ENCODE data around the gene SMARCAL1.

Gene SMARCAL1

GRCh38 chr2:216428618-216429350, 16.5 kb downstream of the SMARCAL1 start:
- no peak for DNase-seq

GRCh38 chr2:216429428-216429827, 17.1 kb downstream of the SMARCAL1 start:
- DNase-seq, result no peak

DNA sequence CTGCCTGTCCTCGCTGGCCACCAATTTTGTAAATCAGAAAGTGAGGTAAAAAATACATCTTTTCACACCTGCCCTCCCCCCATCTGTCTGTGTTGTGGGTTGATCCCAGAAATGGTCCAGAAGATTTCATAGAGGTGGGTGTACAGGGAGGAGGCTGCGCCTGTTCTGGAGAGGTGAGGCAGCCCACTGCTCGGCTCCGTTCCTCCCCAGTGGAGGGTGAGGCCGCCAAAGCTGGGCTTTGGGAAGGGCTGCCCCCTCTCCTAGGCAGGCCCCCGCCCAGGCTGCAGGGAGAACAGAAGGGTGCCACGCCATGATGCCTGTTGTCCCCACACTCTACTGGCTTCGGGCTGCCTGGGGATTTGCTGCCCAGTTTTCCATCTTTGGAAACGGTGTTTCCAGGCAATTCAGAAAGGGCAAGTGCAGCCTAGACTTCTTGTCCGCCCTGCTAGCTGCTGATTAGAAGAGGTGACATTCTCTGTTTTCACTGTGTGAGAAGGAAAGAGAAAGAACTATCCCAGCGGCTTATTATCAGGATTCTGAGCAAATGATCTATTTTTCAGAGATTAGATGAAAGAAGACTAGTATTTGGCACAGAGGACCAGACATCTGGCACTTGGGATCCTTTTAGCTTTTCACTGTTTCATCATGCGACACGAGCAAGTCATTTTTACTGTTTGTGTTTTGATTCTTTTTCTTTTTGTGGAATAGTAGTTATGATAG, 18.7 kb downstream of the SMARCAL1 start:
- DNase-seq, result no peak

DNA sequence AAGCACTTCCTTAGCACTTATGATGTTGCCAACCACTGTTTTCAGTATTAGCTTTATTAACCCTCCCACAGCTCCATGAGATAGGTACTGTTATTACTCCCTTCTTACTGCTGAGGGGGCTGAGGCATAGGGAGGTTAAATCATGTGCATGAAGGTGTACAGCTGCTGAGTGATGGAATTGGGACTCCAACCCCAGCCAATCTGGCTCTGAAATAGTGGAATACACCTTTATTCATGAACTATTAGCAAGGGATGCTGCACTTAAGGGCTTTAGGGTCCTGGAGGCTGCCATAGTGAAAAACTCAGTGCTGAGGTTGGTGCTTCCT, 19.2 kb downstream of the SMARCAL1 start:
- DNase-seq, result no peak

GRCh38 chr2:216436383-216436782, 24.1 kb downstream of the SMARCAL1 start:
- no peak for DNase-seq

DNA sequence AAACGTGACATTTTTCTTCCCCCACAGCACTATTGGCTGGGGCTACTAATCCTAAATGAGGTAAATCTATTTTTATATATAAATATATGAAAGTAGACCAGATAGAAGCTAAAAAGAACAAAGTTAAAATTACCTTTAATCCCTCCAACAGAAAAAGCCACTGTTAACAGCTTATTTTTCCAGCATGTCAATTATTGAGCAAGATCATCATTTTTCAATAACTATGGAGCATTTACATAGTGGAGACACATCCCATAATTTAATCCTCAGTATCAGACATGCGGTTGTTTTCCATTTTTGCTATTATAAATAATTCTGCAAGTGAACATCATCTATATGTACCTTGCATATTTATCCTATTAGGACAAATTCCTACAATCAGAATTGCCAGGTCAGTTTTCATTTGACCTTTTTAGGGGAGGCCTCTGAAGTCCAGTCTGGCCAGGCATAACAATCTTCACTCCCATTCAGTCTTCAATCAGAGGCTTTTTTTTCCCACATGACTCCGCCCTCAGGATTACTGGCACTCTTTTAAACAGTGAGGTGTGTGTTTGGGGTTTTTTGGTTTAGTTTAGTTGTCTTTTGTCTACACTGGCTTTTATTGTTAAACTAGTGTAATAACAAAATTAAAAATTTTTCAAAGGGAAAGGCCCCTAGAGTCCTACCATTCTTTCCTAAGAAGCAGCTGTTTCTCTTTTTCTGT, 29.2 kb downstream of the SMARCAL1 start:
- no peak for DNase-seq

GRCh38 chr2:216445501-216445900, 33.2 kb downstream of the SMARCAL1 start:
- DNase-seq, result no peak

DNA sequence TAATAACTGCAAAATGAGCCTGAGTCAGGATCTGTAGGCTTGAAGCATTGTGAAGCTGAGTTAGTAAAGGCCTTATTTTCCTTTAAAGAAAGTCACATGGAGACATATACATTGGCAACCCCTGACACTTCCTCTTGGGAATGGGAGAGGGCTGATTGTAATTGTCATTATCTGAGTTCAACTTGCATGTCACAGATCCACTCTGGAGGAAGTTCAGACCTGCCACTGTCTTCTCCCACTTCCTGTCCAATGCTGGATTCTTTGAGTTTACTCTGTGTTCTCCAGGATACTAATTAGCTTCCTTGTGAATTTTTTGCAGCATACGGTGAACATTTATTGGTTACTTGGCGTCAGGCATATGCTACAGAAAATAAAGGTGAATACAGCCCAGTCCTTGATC, 34.1 kb downstream of the SMARCAL1 start:
- no peak for DNase-seq

- no peak for DNase-seq
Measured at GRCh38 chr2:216447293-216447692, 35.0 kb downstream of the SMARCAL1 start.

- no peak for DNase-seq
Measured at GRCh38 chr2:216448829-216449228, 36.5 kb downstream of the SMARCAL1 start.

DNA sequence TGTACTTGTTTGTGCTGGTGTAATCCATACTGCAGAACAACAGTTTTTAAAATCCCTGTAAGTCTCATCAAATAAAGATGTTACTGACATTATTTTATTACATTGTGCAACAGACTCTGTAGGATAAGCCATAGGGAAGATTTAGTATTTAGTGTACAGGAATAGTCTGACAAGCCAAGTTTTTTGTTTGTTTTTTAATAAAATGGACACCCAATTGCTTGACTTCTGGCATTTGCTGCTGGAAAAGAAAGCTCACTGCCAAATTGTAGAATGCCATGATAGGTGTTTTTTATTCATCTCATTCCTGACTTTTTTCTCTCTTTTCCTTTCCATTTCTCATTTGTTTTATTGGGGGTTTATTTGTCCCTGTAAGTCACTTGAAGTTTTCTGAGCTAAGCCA, 38.1 kb downstream of the SMARCAL1 start:
- DNase-seq, result no peak

DNA sequence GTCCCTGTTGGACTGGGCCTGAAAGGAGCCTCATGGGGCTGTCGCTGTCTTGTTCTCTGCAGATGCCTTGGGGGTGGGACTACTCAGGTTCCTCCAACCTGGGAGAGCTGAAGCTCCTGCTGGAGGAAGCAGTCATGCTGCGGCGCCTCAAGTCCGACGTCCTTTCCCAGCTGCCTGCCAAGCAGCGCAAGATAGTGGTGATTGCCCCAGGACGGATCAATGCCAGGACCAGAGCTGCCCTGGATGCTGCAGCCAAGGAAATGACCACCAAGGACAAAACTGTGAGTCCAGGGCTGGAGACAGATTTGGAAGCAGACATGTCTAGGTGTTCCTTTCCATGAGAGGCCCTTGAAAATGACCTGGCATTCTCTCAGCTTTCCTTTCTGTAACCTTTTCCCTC, 38.5 kb downstream of the SMARCAL1 start:
- no peak for DNase-seq

GRCh38 chr2:216453955-216454614, 41.8 kb downstream of the SMARCAL1 start:
- no peak for DNase-seq

DNA sequence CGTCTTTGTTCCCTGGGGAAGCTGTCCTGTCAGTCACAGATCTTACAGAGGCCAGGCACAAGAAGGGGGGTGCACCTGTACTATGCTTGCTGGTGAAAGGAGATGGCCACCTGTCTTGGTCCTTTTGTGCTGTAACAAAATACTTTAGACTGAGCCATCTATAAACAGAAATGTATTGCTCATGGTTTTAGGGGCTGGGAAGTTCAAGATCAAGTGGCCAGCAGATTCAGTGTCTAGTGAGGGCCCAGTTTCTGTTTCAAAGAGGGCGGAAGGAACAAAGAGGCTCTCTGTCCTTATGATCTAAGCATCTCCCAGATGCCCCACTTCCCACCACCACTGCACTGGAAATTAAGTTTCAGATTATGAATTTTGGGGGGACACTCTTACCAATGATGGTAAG, 50.9 kb downstream of the SMARCAL1 start:
- DNase-seq, result no peak

- DNase-seq, result no peak
Measured at GRCh38 chr2:216464104-216464720, 51.9 kb downstream of the SMARCAL1 start.

GRCh38 chr2:216465579-216466195, 53.4 kb downstream of the SMARCAL1 start:
- DNase-seq, result no peak

DNA sequence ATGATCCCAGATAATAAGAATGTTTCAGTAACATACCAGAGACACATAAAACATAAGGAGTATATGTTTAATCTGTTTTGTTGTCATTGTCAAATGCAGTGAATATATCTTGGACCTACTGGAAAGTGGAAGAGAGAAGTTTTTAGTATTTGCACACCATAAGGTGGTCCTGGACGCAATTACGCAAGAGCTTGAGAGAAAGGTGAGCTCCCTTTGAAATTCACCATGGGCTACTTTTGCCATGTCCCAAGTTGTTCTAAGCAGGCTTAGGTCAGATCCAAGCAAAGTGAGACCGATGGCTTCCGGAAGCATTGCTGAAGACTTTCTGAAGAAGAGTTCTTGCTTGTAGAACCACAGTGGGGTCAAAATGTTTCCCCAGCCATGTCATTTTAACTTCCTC, 55.6 kb downstream of the SMARCAL1 start:
- DNase-seq, result no peak

DNA sequence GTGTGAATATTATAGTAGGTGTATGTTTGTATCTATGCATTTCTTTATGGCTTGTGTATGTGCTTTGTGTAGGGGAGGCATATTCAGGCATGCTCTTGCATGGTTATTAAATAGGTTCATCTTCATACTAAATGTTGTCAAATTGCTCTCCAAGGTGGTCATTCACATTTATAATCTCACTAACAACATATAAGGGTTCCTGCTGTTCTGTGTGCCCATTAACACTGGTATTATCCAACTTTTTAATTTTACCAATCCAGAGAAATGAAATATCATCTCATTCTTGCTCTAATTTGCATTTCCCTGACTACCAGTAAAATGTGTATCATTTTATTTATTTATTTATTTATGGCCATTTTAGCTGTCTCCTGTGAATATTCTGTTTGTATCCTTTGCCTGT, 57.4 kb downstream of the SMARCAL1 start:
- DNase-seq, result no peak

DNA sequence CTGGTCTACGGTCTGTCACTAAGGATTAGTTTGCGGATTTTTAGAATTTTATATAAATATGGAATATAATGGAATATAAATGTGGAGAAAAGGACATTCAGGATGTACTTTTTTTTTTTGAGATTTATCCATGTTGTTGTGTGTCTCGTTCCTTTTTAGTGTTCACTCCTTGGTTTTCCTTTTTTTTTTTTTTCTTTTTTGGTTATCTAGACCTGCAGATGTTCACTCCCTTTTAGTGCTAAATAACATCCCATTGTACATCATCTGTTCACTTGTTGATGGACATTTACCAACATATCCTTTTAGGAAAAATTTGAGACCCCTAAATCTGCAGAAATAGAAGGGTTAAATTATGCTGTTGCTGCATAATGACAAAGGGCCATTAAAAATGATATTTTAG, 60.9 kb downstream of the SMARCAL1 start:
- DNase-seq, result no peak

GRCh38 chr2:216474925-216475670, 62.8 kb downstream of the SMARCAL1 start:
- peak; percentile 27 for DNase-seq

- no peak for DNase-seq
Measured at GRCh38 chr2:216475767-216476166, 63.5 kb downstream of the SMARCAL1 start.
